CD4-positive, alpha-beta T cell treated with Interferon alpha-2 for 1 hour (primary cell): Measurements from ENCODE around the gene ARHGEF1.

Source experiments
- DNase-seq, 2 donors: peaks; one replicate each; pipeline ENCODE4 v3.0.0-alpha.2; 2020 to 2022

Gene ARHGEF1

GRCh38 chr19:41919948-41920712, 37.1 kb downstream of the ARHGEF1 start:
- DNase-seq: no peak

- no peak for DNase-seq
Observed at GRCh38 chr19:41920882-41921576, 38.0 kb downstream of the ARHGEF1 start.

GRCh38 chr19:41921577-41922576, 38.9 kb downstream of the ARHGEF1 start:
- DNase-seq: no peak

GRCh38 chr19:41922585-41922984, 39.6 kb downstream of the ARHGEF1 start:
- no peak for DNase-seq

GRCh38 chr19:41923045-41923788, 40.2 kb downstream of the ARHGEF1 start:
- DNase-seq: no peak

- no peak for DNase-seq
Observed at GRCh38 chr19:41924151-41925145, 41.5 kb downstream of the ARHGEF1 start.

GRCh38 chr19:41925208-41926003, 42.4 kb downstream of the ARHGEF1 start:
- DNase-seq: no peak

- DNase-seq: no peak
Observed at GRCh38 chr19:41926028-41926762, 43.2 kb downstream of the ARHGEF1 start.

GRCh38 chr19:41926763-41927496, 43.9 kb downstream of the ARHGEF1 start:
- DNase-seq: no peak

GRCh38 chr19:41927497-41928192, 44.7 kb downstream of the ARHGEF1 start:
- peak in 1 of 2 donors; percentile 51 for DNase-seq

GRCh38 chr19:41928221-41928683, 45.3 kb downstream of the ARHGEF1 start, which contains the start of gene ERFL:
Gene ERFL, minus strand, starts transcription at chr19:41928449. Its CDS starts 15,530 bp downstream, at chr19:41912919.
- DNase-seq: no peak

GRCh38 chr19:41928754-41929535, 46.0 kb downstream of the ARHGEF1 start:
- DNase-seq: peak; percentile 40 to 57

- DNase-seq: no peak
Observed at GRCh38 chr19:41929536-41930071, 46.6 kb downstream of the ARHGEF1 start.

- DNase-seq: no peak
Observed at GRCh38 chr19:41930322-41930722, 47.3 kb downstream of the ARHGEF1 start.

- no peak for DNase-seq
Observed at GRCh38 chr19:41930926-41931592, 48.1 kb downstream of the ARHGEF1 start.

- DNase-seq: no peak
Observed at GRCh38 chr19:41932259-41932719, 49.3 kb downstream of the ARHGEF1 start.
